Breast epithelium (tissue), 3 donors: ENCODE data around the gene SSC5D.

Source experiments
- CTCF ChIP-seq, 3 donors: fragments of 450-650 bp; IDR thresholded peaks; one replicate each; pipeline ENCODE4 v1.5.1; 2016 to 2017; ENCODE audit warnings: antibody characterized with exemption in 3 of 3, mild to moderate bottlenecking in 3 of 3, moderate library complexity in 3 of 3
- POLR2A ChIP-seq: fragments of 450-650 bp; IDR thresholded peaks from one replicate; pipeline ENCODE4 v1.6.1; 2016; ENCODE audit warnings: antibody characterized with exemption, mild to moderate bottlenecking, moderate library complexity

GRCh38 chr19:55486971-55487923, 989 bp upstream of the SSC5D start:
- TF ChIP-seq CTCF (IDR thresholded peaks at IDR 0.05) (no peak), POLR2A (no peak)
